GM12878 (cell line): Measurements from ENCODE around the gene TTLL1. TPM values are rescaled to one million over a fixed set of nuclear protein-coding genes. Genes with fewer than 3 reads are reported as not detected.
A peak's percentile ranks its signal among the peaks of the same experiment; 100 is the strongest.

Experiments used
- BCLAF1 ChIP-seq: fragments of 450-650 bp; IDR thresholded peaks from 2 replicates; pipeline ENCODE4 v1.6.1; 2017; ENCODE audit warnings: antibody characterized with exemption, mild to moderate bottlenecking, moderate library complexity
- BMI1 ChIP-seq: fragments of 450-650 bp; IDR thresholded peaks from 2 replicates; pipeline ENCODE4 v1.6.1; 2016; ENCODE audit warnings: mild to moderate bottlenecking, moderate library complexity, borderline replicate concordance
- CEBPB ChIP-seq, 2 experiments: fragments of 150-350 bp in 1 of 2; IDR thresholded peaks; 2 replicates each; pipeline ENCODE4 v1.6.1; 2012 to 2014; ENCODE audit warnings: low read depth in 2 of 2, low read length in 2 of 2, borderline replicate concordance in 1 of 2, inconsistent platforms in 1 of 2
- CHD2 ChIP-seq: IDR thresholded peaks from 2 replicates; pipeline ENCODE4 v1.6.1; 2011; ENCODE audit warnings: low read depth, low read length, improper control_type of control experiment, borderline replicate concordance
- E2F4 ChIP-seq: IDR thresholded peaks from 2 replicates; pipeline ENCODE4 v1.6.1; 2012; ENCODE audit warnings: low read depth, low read length, improper control_type of control experiment
- HSF1 ChIP-seq: fragments of 150-350 bp; IDR thresholded peaks from 2 replicates; pipeline ENCODE4 v1.6.1; 2014; ENCODE audit warnings: mild to moderate bottlenecking, low read depth, low read length
- KDM1A ChIP-seq: fragments of 200-600 bp; sonication (generic); IDR thresholded peaks from 2 replicates; pipeline ENCODE4 v1.6.1; 2016; ENCODE audit warnings: borderline replicate concordance
- MXI1 ChIP-seq: fragments of 150-350 bp; IDR thresholded peaks from 2 replicates; pipeline ENCODE4 v1.6.1; 2011; ENCODE audit warnings: low read depth, mild to moderate bottlenecking, inconsistent platforms, low read length, improper control_type of control experiment
- MYB ChIP-seq: fragments of 150-350 bp; IDR thresholded peaks from 2 replicates; pipeline ENCODE4 v1.6.1; 2014; ENCODE audit warnings: mild to moderate bottlenecking, low read depth, low read length, borderline replicate concordance
- PML ChIP-seq: IDR thresholded peaks from 2 replicates; pipeline ENCODE4 v1.6.1; 2012; ENCODE audit warnings: low read length, inconsistent platforms
- POLR2A ChIP-seq: IDR thresholded peaks from 2 replicates; pipeline ENCODE4 v1.6.1; 2011; ENCODE audit warnings: low read depth, mild to moderate bottlenecking, low read length
- RAD21 ChIP-seq: IDR thresholded peaks from 2 replicates; pipeline ENCODE4 v1.6.1; 2011; ENCODE audit warnings: mild to moderate bottlenecking, low read depth, low read length, moderate library complexity; ENCODE audit not compliant: insufficient read depth
- RB1 ChIP-seq: fragments of 450-650 bp; formaldehyde crosslinking; IDR thresholded peaks from 2 replicates; pipeline ENCODE4 v1.6.1; 2017; ENCODE audit warnings: mild to moderate bottlenecking, borderline replicate concordance
- RFX5 ChIP-seq: IDR thresholded peaks from 2 replicates; pipeline ENCODE4 v1.6.1; 2011; ENCODE audit warnings: low read depth, low read length, improper control_type of control experiment
- SMAD1 ChIP-seq: fragments of 450-650 bp; IDR thresholded peaks from 2 replicates; pipeline ENCODE4 v1.6.1; 2018; ENCODE audit warnings: mild to moderate bottlenecking, low read depth; ENCODE audit not compliant: partially characterized antibody
- SMARCA5 ChIP-seq: fragments of 450-650 bp; IDR thresholded peaks from 2 replicates; pipeline ENCODE4 v1.6.1; 2017; ENCODE audit warnings: mild to moderate bottlenecking
- TARDBP ChIP-seq: IDR thresholded peaks from 2 replicates; pipeline ENCODE4 v1.6.1; 2016; ENCODE audit warnings: borderline replicate concordance
- TCF12 ChIP-seq: IDR thresholded peaks from 2 replicates; pipeline ENCODE4 v1.6.1; 2011; ENCODE audit warnings: low read depth, mild to moderate bottlenecking, low read length
- USF2 ChIP-seq: IDR thresholded peaks from 2 replicates; pipeline ENCODE4 v1.6.1; 2011; ENCODE audit warnings: low read depth, low read length, improper control_type of control experiment, borderline replicate concordance
- ZNF24 ChIP-seq: fragments of 450-650 bp; IDR thresholded peaks from 2 replicates; pipeline ENCODE4 v1.6.1; 2017; ENCODE audit warnings: antibody characterized with exemption, mild to moderate bottlenecking
- polyA plus RNA-seq, 11 experiments: library from polyadenylated mRNA; depleted of rRNA in 4 of 11; unstranded in 6 of 11; stranded (reverse) in 5 of 11; fragments of >200 nt; fragmentation: Nextera tagmentation in 4 of 11; fragmentation: Illumina TruSeq in 1 of 11; extraction: Ambion mirVana in 4 of 11; extraction: Trizol in 1 of 11; gene quantifications; 1 replicate in 1 of 11; 2 replicates in 10 of 11; pipeline versions ENCODE4 v1.2.1 to v1.2.3, GENCODE V29; 2011 to 2016; ENCODE audit warnings: inconsistent platforms in 2 of 11, missing spikeins in 2 of 11, low read depth in 1 of 11
- total RNA-seq, 4 experiments: library from RNA; depleted of rRNA in 3 of 4; stranded (reverse); fragments of >200 nt in 3 of 4; fragmentation: Illumina TruSeq in 1 of 4; extraction: Trizol in 1 of 4; gene quantifications; 2 replicates each; pipeline versions ENCODE4 v1.2.1 to v1.2.3, GENCODE V29; 2013 to 2021
- TF ChIP-seq, protein P1 (sequence below): fragments of 450-650 bp; IDR thresholded peaks from 2 replicates; pipeline ENCODE4 v1.6.1; 2017; ENCODE audit warnings: mild to moderate bottlenecking

TTLL1 gene
- total and polyA plus RNA-seq, 10 of the 15 experiments (the other 5 are each of a cell fraction or from before 2014, with no cell fraction given), result 0.39 to 4.8 (median 3.2) TPM

DNA sequence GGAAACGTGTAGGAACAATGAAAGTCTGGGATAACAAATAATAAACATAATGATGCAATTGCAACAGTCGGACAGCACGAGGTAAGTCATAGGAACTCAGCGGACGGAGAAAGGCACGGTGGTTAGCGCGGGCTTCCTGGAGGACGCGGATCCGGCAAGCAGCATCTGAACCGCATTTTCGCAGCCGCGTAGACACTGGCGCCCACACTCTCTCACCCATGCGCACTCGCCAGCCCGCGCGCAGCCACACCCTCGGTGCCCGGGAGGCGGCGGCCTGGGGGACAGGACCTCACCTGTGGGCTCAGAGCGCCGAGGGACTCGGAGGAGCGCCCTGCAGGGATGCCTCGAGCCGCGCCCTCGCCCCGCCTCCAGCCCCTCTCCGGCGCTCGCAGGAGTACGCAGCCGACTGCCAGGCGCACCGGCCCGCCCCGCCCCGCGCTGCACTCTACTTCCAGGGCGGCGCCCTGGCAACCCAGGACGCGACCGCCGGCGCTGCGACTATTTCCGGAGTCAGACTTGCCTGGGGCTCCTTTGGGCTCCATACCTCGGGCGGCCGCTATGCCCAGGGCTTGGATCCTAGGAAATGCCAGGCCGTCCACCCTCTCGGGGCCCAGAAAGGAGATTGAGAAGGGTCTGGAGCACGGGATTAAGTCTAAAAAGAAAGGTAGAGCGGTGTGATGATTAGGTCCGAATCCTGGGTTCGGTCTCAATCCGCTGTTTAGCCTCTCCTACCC is at the start of gene TTLL1 (continued):
- TF ChIP-seq POLR2A (peak; percentile 84), SMAD1 (no peak), ZNF24 (no peak), BCLAF1 (no peak), CEBPB (IDR thresholded peaks at IDR 0.05; ENCODE audit: borderline replicate concordance in 1 of 2, low read depth in 2 of 2, low read length in 2 of 2) (no peak), RFX5 (no peak), RAD21 (no peak), BMI1 (peak; percentile 95), CHD2 (peak; percentile 64; the same call in 1 of the 2 replicates), SMARCA5 (no peak), TCF12 (no peak), KDM1A (no peak), RB1 (peak; percentile 75; the same call in 1 of the 2 replicates), MYB (no peak), PML (no peak), MXI1 (peak; percentile 94), USF2 (no peak), E2F4 (no peak), TARDBP (no peak), HSF1 (no peak)
- TF ChIP-seq, protein P1, sequence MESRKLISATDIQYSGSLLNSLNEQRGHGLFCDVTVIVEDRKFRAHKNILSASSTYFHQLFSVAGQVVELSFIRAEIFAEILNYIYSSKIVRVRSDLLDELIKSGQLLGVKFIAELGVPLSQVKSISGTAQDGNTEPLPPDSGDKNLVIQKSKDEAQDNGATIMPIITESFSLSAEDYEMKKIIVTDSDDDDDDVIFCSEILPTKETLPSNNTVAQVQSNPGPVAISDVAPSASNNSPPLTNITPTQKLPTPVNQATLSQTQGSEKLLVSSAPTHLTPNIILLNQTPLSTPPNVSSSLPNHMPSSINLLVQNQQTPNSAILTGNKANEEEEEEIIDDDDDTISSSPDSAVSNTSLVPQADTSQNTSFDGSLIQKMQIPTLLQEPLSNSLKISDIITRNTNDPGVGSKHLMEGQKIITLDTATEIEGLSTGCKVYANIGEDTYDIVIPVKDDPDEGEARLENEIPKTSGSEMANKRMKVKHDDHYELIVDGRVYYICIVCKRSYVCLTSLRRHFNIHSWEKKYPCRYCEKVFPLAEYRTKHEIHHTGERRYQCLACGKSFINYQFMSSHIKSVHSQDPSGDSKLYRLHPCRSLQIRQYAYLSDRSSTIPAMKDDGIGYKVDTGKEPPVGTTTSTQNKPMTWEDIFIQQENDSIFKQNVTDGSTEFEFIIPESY, result no peak
